KG1 (cell line): ENCODE measurements around the gene GLP2R.

Source experiments
- DNase-seq: peaks from one replicate; lab custom pipeline; 2025; lab: John Stamatoyannopoulos, UW

Gene GLP2R

GRCh38 chr17:9814337-9814945 lies 11.3 kb upstream of the GLP2R start:
- DNase-seq: no peak

- no peak for DNase-seq
Observed at GRCh38 chr17:9816472-9816871, 9.3 kb upstream of the GLP2R start.

GRCh38 chr17:9817086-9817485 lies 8.6 kb upstream of the GLP2R start:
- no peak for DNase-seq

GRCh38 chr17:9818760-9819159 lies 7.0 kb upstream of the GLP2R start:
- DNase-seq: no peak

GRCh38 chr17:9820448-9820847 lies 5.3 kb upstream of the GLP2R start:
- no peak for DNase-seq

- no peak for DNase-seq
Observed at GRCh38 chr17:9821921-9822320, 3.8 kb upstream of the GLP2R start, which contains the start of gene GSG1L2. GSG1L2 (minus strand) TSS chr17:9822079; CDS start chr17:9822071, 8 bp downstream.

GRCh38 chr17:9824094-9824493 lies 1.6 kb upstream of the GLP2R start:
- DNase-seq: no peak

GRCh38 chr17:9824797-9825338 lies 856 bp upstream of the GLP2R start:
- DNase-seq: no peak

- DNase-seq: no peak
Observed at GRCh38 chr17:9828296-9829295, 2.9 kb downstream of the GLP2R start.

- DNase-seq: no peak
Observed at GRCh38 chr17:9829343-9829742, 3.6 kb downstream of the GLP2R start.

GRCh38 chr17:9830711-9831110 lies 5.0 kb downstream of the GLP2R start:
- no peak for DNase-seq

- no peak for DNase-seq
Observed at GRCh38 chr17:9833922-9834321, 8.2 kb downstream of the GLP2R start.

GRCh38 chr17:9837551-9838471 lies 12.1 kb downstream of the GLP2R start:
- DNase-seq: no peak

GRCh38 chr17:9839433-9839832 lies 13.7 kb downstream of the GLP2R start:
- no peak for DNase-seq

- no peak for DNase-seq
Observed at GRCh38 chr17:9842057-9842758, 16.5 kb downstream of the GLP2R start.

- no peak for DNase-seq
Observed at GRCh38 chr17:9843152-9844010, 17.7 kb downstream of the GLP2R start.

GRCh38 chr17:9844153-9844552 lies 18.4 kb downstream of the GLP2R start:
- DNase-seq: no peak

- no peak for DNase-seq
Observed at GRCh38 chr17:9845306-9845705, 19.6 kb downstream of the GLP2R start.

- no peak for DNase-seq
Observed at GRCh38 chr17:9850151-9850550, 24.4 kb downstream of the GLP2R start.

- no peak for DNase-seq
Observed at GRCh38 chr17:9854255-9854654, 28.5 kb downstream of the GLP2R start.
